HL-60 (cell line): ENCODE measurements around the gene MGAT4B.

Source experiments
- DNase-seq, 2 experiments: peaks; one replicate each; pipeline ENCODE4 v3.0.0-alpha.2; 2010 to 2020; ENCODE audit warnings: low read depth in 1 of 2, low spot score in 1 of 2
- H3K27ac ChIP-seq: fragments of 250-450 bp; sonication (Bioruptor Pico); replicated peaks from 2 replicates; pipeline ENCODE4 v1.5.1; 2020; ENCODE audit warnings: mild to moderate bottlenecking, moderate library complexity
- H3K27me3 ChIP-seq: fragments of 250-450 bp; sonication (Bioruptor Pico); 2 replicates; pipeline ENCODE4 v1.5.1; 2021; ENCODE audit warnings: mild to moderate bottlenecking, moderate library complexity; ENCODE audit not compliant: insufficient read depth, poor library complexity, severe bottlenecking
- H3K4me3 ChIP-seq: replicated peaks from 2 replicates; pipeline ENCODE4 v1.5.1; 2011; ENCODE audit warnings: mild to moderate bottlenecking, control low read depth, low read length; ENCODE audit not compliant: insufficient read depth
- GABPA ChIP-seq: IDR thresholded peaks from 2 replicates; pipeline ENCODE4 v1.6.1; 2012; ENCODE audit warnings: low read depth
- POLR2AphosphoS5 ChIP-seq: IDR thresholded peaks from 2 replicates; pipeline ENCODE4 v1.6.1; 2012; ENCODE audit warnings: low read depth
- SPI1 ChIP-seq: IDR thresholded peaks from 2 replicates; pipeline ENCODE4 v1.6.1; 2012; ENCODE audit warnings: low read depth, mild to moderate bottlenecking, borderline replicate concordance
- TF ChIP-seq, protein P1 (sequence below): IDR thresholded peaks from 2 replicates; pipeline ENCODE4 v1.6.1; 2012; ENCODE audit warnings: low read depth; ENCODE audit not compliant: insufficient replicate concordance
- TF ChIP-seq, protein P2 (sequence below): IDR thresholded peaks from one replicate; pipeline ENCODE4 v1.5.1; 2011; ENCODE audit warnings: low read length, control low read depth, inconsistent platforms; ENCODE audit not compliant: insufficient read depth

The MGAT4B gene

DNA sequence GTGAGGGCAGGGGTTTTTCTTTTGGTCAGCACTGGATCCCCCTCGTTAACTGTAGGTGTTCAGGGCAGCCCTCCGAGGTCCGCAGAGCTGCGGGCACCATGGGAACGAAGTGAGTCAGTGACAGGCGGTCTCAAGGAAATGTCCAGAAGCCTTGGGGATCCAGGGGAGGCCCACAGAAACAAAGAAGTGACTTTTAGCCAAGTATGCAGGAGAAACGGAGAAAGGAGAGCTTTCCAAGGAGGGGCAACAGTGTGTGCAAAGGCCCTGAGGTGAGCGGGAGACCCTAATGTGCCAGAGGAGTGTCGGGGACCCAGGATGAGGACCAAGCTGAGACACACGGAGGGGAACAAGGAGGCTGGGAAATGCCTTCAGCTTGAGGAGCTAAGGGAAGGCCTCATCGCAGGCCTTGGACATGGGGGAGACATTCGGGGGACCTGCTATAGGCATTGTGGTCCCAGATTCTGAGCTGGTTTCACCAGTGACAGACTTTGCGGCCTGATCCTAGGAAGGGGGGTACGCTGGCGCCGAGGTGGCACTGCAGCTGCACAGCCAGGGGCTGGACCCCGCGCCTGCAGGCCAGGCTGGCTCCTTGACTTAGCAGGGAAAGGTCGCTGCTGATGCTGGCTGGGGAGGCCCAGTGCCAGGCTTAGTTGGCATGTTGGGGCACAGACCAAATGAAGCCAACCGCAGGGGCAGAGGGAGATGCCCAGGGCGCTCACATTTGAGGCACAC, 9.6 kb downstream of the MGAT4B start:
- TF ChIP-seq SPI1, result no peak
- TF ChIP-seq POLR2AphosphoS5, result peak; percentile 26; the same call in 1 of the 2 replicates
- Histone ChIP-seq H3K27me3 (no peaks in the 10 kb centered on the region), H3K4me3 (no peak overlapping the region), H3K27ac (peak overlapping the region; percentile 64)
- no peak for DNase-seq

DNA sequence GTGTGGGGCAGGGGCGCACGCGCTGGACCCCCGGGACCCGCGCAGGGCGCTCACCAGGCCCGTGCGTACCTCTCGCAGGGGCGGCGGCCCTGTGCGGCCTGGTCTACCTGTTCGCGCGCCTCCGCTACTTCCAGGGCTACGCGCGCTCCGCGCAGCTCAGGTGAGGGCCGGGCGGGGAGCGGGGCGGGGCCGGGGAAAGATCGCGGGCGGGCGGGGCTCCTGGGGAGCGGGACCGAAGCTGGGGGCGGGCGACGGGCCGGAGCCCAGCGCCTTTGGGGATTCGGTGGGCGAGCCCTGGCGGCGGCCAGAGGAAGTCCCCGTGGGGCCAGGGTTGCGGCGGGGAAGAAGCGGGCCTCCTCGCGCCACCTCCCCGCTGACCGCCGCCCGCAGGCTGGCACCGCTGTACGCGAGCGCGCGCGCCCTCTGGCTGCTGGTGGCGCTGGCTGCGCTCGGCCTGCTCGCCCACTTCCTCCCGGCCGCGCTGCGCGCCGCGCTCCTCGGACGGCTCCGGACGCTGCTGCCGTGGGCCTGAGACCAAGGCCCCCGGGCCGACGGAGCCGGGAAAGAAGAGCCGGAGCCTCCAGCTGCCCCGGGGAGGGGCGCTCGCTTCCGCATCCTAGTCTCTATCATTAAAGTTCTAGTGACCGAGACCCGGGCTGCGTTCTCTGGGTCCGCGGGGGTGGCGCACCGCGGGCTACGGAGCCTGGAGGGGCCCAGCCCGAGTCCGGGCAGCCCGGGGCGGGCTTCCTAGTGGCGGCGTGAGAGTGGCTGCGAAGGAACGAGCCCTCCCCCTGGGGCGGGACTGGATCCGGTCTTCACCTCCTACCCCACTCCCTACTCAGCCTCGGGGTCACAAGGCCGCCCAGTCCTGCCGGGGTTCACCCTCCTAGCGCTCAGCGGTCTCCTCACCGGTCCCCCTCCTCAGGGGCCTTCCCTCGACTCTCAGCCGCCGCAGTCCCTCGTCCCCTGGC, 10.5 kb downstream of the MGAT4B start:
- peak; percentile 47 for TF ChIP-seq POLR2AphosphoS5
- TF ChIP-seq, protein P1, sequence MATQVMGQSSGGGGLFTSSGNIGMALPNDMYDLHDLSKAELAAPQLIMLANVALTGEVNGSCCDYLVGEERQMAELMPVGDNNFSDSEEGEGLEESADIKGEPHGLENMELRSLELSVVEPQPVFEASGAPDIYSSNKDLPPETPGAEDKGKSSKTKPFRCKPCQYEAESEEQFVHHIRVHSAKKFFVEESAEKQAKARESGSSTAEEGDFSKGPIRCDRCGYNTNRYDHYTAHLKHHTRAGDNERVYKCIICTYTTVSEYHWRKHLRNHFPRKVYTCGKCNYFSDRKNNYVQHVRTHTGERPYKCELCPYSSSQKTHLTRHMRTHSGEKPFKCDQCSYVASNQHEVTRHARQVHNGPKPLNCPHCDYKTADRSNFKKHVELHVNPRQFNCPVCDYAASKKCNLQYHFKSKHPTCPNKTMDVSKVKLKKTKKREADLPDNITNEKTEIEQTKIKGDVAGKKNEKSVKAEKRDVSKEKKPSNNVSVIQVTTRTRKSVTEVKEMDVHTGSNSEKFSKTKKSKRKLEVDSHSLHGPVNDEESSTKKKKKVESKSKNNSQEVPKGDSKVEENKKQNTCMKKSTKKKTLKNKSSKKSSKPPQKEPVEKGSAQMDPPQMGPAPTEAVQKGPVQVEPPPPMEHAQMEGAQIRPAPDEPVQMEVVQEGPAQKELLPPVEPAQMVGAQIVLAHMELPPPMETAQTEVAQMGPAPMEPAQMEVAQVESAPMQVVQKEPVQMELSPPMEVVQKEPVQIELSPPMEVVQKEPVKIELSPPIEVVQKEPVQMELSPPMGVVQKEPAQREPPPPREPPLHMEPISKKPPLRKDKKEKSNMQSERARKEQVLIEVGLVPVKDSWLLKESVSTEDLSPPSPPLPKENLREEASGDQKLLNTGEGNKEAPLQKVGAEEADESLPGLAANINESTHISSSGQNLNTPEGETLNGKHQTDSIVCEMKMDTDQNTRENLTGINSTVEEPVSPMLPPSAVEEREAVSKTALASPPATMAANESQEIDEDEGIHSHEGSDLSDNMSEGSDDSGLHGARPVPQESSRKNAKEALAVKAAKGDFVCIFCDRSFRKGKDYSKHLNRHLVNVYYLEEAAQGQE, result no peak
- TF ChIP-seq GABPA, result no peak
- peak; percentile 86 for TF ChIP-seq SPI1
- TF ChIP-seq, protein P2, sequence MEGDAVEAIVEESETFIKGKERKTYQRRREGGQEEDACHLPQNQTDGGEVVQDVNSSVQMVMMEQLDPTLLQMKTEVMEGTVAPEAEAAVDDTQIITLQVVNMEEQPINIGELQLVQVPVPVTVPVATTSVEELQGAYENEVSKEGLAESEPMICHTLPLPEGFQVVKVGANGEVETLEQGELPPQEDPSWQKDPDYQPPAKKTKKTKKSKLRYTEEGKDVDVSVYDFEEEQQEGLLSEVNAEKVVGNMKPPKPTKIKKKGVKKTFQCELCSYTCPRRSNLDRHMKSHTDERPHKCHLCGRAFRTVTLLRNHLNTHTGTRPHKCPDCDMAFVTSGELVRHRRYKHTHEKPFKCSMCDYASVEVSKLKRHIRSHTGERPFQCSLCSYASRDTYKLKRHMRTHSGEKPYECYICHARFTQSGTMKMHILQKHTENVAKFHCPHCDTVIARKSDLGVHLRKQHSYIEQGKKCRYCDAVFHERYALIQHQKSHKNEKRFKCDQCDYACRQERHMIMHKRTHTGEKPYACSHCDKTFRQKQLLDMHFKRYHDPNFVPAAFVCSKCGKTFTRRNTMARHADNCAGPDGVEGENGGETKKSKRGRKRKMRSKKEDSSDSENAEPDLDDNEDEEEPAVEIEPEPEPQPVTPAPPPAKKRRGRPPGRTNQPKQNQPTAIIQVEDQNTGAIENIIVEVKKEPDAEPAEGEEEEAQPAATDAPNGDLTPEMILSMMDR, result peak; percentile 57
- no peaks in the 10 kb centered on the region for H3K27me3 ChIP-seq
- DNase-seq, result peak; percentile 77 to 82
- peak overlapping the region; percentile 64 for H3K27ac ChIP-seq
- H3K4me3 ChIP-seq, result peak overlapping the region; percentile 50

DNA sequence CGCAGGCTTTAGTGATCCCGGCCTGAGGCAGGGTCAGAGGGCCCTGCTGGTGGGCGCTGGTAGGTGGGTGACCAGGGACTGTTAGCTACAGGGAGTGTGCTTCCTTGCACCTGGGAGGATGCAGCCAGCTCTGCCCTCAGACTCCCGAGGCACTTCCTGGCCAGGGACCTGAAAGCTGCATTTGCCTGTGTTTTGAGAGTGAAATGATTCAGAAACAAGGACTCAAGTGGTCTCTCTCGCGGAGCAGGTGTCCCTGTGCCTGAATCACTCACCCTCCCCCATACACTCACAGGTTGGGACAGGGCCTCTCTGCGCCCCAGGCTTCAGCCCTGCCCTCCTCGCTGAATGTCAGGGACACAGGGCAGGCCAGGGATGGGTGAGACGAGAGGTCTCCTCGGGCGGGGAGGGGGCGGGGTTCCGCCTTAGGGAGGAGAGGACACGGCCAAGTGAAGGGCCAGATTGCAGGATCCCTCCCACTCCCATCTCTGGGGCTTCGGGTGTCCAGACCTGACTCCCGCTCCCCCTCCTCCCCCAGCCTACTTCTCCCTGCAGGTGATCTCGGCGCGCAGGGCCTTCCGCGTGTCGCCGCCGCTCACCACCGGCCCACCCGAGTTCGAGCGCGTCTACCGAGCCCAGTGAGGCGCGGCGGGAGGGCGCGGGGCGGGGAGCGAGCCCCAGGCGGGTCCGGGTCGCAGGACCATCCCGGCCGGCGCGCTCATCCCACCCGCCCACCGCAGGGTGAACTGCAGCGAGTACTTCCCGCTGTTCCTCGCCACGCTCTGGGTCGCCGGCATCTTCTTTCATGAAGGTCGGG, 11.4 kb downstream of the MGAT4B start:
- TF ChIP-seq POLR2AphosphoS5 (no peak; the same call in 1 of the 2 replicates), GABPA (no peak), SPI1 (no peak)
- TF ChIP-seq, protein P1, result no peak
- TF ChIP-seq, protein P2, result no peak
- peak overlapping the region; percentile 50 for H3K4me3 ChIP-seq
- H3K27ac ChIP-seq, result peak overlapping the region; percentile 72
- DNase-seq, result no peak
- no peaks in the 10 kb centered on the region for H3K27me3 ChIP-seq
